ENCODE data around the gene HDAC7.

Gene HDAC7

DNA sequence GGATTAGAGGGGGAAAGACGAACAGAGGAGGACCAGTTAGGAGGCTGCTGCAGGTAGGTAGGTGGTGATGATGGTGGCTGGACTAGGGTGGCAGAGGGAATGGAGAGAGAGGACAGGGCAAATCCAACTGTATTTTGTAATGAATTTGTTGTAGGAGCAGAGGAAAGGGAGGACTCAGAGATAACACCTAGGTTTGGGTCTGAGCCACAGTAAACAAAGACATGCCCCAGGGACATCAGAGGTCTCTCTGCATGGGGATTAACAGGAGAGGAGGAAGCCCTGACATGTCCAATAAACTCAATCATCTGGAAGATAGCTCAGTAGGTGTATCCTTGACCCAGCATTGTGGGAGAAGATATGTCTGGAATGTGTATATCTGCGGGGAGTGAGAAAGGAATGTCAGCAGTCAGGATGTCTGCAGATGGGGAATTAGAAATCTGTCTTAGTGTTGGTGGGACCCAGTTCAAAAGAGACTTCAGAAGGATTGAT is 51.3 kb downstream of the HDAC7 start:
- TF ChIP-seq ISL1 (CRISPR knock-in tag; IDR thresholded peaks at IDR 0.05) = 0 out of 2 replicates have a peak, but pooled peaks have one; percentile 18
- TF ChIP-seq TCF4 (CRISPR knock-in tag; IDR thresholded peaks at IDR 0.05; ENCODE audit: borderline replicate concordance) = no peak
- no peak for TF ChIP-seq ZNF70 (CRISPR knock-in tag; IDR thresholded peaks at IDR 0.05)
- TF ChIP-seq, protein P1, sequence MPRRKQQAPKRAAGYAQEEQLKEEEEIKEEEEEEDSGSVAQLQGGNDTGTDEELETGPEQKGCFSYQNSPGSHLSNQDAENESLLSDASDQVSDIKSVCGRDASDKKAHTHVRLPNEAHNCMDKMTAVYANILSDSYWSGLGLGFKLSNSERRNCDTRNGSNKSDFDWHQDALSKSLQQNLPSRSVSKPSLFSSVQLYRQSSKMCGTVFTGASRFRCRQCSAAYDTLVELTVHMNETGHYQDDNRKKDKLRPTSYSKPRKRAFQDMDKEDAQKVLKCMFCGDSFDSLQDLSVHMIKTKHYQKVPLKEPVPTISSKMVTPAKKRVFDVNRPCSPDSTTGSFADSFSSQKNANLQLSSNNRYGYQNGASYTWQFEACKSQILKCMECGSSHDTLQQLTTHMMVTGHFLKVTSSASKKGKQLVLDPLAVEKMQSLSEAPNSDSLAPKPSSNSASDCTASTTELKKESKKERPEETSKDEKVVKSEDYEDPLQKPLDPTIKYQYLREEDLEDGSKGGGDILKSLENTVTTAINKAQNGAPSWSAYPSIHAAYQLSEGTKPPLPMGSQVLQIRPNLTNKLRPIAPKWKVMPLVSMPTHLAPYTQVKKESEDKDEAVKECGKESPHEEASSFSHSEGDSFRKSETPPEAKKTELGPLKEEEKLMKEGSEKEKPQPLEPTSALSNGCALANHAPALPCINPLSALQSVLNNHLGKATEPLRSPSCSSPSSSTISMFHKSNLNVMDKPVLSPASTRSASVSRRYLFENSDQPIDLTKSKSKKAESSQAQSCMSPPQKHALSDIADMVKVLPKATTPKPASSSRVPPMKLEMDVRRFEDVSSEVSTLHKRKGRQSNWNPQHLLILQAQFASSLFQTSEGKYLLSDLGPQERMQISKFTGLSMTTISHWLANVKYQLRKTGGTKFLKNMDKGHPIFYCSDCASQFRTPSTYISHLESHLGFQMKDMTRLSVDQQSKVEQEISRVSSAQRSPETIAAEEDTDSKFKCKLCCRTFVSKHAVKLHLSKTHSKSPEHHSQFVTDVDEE (CRISPR knock-in tag; IDR thresholded peaks at IDR 0.05) = 0 out of 2 replicates have a peak, but pooled peaks have one; percentile 19
- peak; percentile 33 for ATAC-seq

DNA sequence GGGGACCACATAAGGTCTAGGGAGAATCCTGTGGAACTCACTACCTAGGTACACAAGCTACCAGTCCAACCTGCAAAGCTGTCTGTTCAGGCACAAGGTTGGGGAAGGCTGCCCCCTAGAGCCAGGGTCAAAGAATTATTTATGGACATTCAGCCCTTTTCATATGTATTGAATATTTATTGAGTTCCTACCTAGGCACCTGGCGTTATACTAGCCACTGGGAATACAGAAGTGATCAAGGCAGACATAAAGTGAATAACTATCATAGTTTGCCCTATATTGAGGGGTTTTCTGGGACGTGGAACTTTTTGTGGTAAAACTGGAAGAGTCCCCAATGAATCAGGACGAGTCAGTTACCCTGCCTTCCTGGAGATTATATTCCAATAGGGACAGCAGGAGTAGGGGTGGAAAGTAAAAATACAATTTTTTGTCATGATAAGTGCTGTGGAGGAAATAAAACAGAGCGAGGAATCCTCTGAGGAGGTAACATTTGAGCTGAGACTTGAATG is 52.4 kb downstream of the HDAC7 start:
- TF ChIP-seq TOX (CRISPR knock-in tag; IDR thresholded peaks at IDR 0.05; ENCODE audit: borderline replicate concordance) (no peak), ZC3H10 (CRISPR knock-in tag; IDR thresholded peaks at IDR 0.05) (no peak), ZNF70 (CRISPR knock-in tag; IDR thresholded peaks at IDR 0.05) (no peak), ZFP30 (CRISPR knock-in tag; IDR thresholded peaks at IDR 0.05) (no peak), PPARA (CRISPR knock-in tag; IDR thresholded peaks at IDR 0.05; ENCODE audit: borderline replicate concordance) (no peak), BACH2 (CRISPR knock-in tag; IDR thresholded peaks at IDR 0.05; ENCODE audit: borderline replicate concordance) (no peak), SNAI2 (CRISPR knock-in tag; IDR thresholded peaks at IDR 0.05) (no peak), CSDC2 (CRISPR knock-in tag; IDR thresholded peaks at IDR 0.05) (no peak), ZNF565 (CRISPR knock-in tag; conservative IDR thresholded peaks at IDR 0.05; ENCODE audit: low read depth) (no peak), ZFP3 (CRISPR knock-in tag; IDR thresholded peaks at IDR 0.05) (no peak), GLIS3 (CRISPR knock-in tag; IDR thresholded peaks at IDR 0.05) (no peak)
- TF ChIP-seq, protein P2, sequence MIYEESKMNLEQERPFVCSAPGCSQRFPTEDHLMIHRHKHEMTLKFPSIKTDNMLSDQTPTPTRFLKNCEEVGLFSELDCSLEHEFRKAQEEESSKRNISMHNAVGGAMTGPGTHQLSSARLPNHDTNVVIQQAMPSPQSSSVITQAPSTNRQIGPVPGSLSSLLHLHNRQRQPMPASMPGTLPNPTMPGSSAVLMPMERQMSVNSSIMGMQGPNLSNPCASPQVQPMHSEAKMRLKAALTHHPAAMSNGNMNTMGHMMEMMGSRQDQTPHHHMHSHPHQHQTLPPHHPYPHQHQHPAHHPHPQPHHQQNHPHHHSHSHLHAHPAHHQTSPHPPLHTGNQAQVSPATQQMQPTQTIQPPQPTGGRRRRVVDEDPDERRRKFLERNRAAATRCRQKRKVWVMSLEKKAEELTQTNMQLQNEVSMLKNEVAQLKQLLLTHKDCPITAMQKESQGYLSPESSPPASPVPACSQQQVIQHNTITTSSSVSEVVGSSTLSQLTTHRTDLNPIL (CRISPR knock-in tag; IDR thresholded peaks at IDR 0.05; ENCODE audit: low read depth) = no peak
- TF ChIP-seq, protein P3, sequence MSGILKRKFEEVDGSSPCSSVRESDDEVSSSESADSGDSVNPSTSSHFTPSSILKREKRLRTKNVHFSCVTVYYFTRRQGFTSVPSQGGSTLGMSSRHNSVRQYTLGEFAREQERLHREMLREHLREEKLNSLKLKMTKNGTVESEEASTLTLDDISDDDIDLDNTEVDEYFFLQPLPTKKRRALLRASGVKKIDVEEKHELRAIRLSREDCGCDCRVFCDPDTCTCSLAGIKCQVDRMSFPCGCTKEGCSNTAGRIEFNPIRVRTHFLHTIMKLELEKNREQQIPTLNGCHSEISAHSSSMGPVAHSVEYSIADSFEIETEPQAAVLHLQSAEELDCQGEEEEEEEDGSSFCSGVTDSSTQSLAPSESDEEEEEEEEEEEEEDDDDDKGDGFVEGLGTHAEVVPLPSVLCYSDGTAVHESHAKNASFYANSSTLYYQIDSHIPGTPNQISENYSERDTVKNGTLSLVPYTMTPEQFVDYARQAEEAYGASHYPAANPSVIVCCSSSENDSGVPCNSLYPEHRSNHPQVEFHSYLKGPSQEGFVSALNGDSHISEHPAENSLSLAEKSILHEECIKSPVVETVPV (CRISPR knock-in tag; IDR thresholded peaks at IDR 0.05) = no peak
- TF ChIP-seq, protein P1 (CRISPR knock-in tag; IDR thresholded peaks at IDR 0.05) = no peak
- ATAC-seq = peak; percentile 32; the same call in 2 of the 3 replicates

DNA sequence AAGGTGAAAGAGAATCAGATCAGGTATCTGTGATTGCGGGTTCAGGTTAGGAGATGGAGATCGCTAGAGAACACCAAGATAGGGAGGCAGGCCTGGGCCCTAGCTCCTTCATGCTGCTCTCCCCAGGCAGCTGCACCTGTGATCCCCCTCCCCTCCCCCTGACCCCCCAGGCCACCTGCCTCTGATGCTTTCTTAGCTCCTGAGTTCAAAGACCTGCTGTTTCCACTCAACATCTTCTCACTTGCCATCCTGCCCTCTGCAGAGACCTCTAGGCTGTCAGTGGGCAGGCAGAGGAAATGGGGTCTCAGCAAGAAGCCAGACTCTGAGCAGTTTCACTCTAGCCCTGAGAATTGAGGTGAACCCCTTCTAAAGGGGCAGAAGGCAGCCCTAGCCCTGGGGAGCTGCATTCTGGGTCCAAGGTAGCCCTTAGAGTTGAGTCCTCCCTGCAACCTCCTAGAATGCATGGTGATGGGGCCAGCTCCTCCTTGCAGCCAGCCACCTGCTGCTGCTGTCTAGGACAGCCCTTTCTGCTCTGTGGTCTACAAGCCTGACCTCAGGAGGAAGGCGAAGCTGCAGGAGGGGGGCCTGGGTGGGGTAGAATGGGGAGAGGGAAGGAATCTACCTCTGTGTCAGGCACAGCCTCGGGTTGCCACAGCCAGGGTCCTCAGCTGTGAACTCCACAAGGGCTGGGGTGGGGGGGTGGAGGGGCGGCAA is 53.0 kb downstream of the HDAC7 start:
- ATAC-seq = no peak
- TF ChIP-seq RARB (CRISPR knock-in tag; IDR thresholded peaks at IDR 0.05) (no peak), ZFP3 (CRISPR knock-in tag; IDR thresholded peaks at IDR 0.05) (no peak), TCF4 (CRISPR knock-in tag; IDR thresholded peaks at IDR 0.05; ENCODE audit: borderline replicate concordance) (no peak), ZC3H10 (CRISPR knock-in tag; IDR thresholded peaks at IDR 0.05) (no peak), ZNF565 (CRISPR knock-in tag; conservative IDR thresholded peaks at IDR 0.05; ENCODE audit: low read depth) (no peak), ARNTL (CRISPR knock-in tag; IDR thresholded peaks at IDR 0.05; ENCODE audit: borderline replicate concordance, low read depth) (no peak), BACH2 (CRISPR knock-in tag; IDR thresholded peaks at IDR 0.05; ENCODE audit: borderline replicate concordance) (no peak), OSR1 (CRISPR knock-in tag; IDR thresholded peaks at IDR 0.05) (no peak), CSDC2 (CRISPR knock-in tag; IDR thresholded peaks at IDR 0.05) (no peak)
- TF ChIP-seq, protein P4, sequence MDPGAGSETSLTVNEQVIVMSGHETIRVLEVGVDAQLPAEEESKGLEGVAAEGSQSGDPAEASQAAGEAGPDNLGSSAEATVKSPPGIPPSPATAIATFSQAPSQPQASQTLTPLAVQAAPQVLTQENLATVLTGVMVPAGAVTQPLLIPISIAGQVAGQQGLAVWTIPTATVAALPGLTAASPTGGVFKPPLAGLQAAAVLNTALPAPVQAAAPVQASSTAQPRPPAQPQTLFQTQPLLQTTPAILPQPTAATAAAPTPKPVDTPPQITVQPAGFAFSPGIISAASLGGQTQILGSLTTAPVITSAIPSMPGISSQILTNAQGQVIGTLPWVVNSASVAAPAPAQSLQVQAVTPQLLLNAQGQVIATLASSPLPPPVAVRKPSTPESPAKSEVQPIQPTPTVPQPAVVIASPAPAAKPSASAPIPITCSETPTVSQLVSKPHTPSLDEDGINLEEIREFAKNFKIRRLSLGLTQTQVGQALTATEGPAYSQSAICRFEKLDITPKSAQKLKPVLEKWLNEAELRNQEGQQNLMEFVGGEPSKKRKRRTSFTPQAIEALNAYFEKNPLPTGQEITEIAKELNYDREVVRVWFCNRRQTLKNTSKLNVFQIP (CRISPR knock-in tag; IDR thresholded peaks at IDR 0.05; ENCODE audit: borderline replicate concordance, low read depth) = no peak
- TF ChIP-seq, protein P5, sequence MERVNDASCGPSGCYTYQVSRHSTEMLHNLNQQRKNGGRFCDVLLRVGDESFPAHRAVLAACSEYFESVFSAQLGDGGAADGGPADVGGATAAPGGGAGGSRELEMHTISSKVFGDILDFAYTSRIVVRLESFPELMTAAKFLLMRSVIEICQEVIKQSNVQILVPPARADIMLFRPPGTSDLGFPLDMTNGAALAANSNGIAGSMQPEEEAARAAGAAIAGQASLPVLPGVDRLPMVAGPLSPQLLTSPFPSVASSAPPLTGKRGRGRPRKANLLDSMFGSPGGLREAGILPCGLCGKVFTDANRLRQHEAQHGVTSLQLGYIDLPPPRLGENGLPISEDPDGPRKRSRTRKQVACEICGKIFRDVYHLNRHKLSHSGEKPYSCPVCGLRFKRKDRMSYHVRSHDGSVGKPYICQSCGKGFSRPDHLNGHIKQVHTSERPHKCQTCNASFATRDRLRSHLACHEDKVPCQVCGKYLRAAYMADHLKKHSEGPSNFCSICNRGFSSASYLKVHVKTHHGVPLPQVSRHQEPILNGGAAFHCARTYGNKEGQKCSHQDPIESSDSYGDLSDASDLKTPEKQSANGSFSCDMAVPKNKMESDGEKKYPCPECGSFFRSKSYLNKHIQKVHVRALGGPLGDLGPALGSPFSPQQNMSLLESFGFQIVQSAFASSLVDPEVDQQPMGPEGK (CRISPR knock-in tag; IDR thresholded peaks at IDR 0.05; ENCODE audit: borderline replicate concordance) = no peak
